Measurements from ENCODE around the gene SETDB1.

The SETDB1 gene

GRCh38 chr1:150944856-150945255, 18.7 kb downstream of the SETDB1 start:
- DNase-seq, result no peak

- no peak for DNase-seq
These were observed 28.5 kb downstream of the SETDB1 start for GRCh38 chr1:150954708-150955107.

DNA sequence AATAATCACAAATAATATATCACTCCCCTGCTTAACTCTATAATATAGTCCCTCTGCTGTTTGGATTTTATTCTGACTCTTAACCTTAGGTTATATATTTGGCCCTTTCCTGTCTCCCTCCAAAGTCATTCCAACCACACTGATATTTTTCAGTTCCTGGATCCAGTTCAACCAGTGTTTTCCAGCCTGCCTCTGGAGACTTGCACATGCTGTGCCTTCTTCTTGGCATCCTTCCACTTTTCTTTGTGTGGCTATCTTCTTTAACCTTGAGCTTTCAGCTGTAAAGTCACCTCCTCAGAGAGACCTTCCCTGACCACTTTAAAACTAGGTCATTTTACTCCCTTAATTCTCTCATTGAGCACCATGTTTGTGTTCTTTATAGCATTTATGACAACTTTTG, 29.1 kb downstream of the SETDB1 start:
- DNase-seq, result no peak

DNA sequence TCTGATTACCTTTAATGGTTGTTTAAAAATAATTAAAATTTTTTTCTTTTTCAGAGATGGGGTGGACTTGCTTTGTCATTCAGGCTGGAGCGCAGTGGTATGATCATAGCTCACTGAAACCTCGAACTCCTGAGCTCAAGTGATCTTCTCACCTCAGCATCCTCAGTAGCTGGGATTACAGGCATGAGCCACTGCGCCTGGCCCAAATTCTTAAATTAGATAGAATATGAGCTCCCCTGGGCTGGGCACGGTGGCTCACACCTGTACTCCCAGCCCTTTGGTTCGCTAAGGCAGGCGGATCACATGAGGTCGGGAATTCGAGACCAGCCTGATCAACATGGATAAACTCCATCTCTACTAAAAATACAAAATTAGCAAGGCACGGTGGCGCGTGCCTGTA, 31.5 kb downstream of the SETDB1 start:
- no peak for DNase-seq

DNA sequence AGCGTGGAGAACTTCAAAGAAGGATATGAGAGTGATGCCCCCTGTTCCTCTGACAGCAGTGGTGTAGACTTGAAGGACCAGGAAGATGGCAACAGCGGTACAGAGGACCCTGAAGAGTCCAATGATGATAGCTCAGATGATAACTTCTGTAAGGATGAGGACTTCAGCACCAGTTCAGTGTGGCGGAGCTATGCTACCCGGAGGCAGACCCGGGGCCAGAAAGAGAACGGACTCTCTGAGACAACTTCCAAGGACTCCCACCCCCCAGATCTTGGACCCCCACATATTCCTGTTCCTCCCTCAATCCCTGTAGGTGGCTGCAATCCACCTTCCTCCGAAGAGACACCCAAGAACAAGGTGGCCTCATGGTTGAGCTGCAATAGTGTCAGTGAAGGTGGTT, 34.5 kb downstream of the SETDB1 start:
- DNase-seq, result no peak

DNA sequence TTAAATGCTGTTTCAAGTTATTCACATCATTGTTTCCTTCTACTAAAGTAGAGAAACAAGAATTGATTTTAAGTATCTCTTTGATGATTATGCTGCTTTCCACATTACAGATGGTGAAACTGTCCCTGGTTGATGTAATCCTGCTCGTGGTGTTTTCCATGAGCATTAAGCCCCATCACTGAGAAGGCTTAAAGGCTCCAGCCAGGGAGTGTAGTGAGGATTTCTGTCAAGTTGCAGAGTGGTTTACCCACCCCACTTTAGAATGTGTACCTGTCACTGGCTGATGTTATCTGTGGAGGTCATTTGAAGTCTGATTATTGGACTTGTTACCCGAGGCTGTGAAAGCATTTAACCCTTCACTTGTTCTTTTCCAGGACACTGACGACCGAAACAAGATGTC, 35.6 kb downstream of the SETDB1 start:
- DNase-seq, result no peak

GRCh38 chr1:150963321-150964163, 37.4 kb downstream of the SETDB1 start:
- DNase-seq, result no peak

GRCh38 chr1:150964164-150964489, 38.0 kb downstream of the SETDB1 start:
- DNase-seq, result no peak

- no peak for DNase-seq
These were observed 39.4 kb downstream of the SETDB1 start for GRCh38 chr1:150965605-150966004.

DNA sequence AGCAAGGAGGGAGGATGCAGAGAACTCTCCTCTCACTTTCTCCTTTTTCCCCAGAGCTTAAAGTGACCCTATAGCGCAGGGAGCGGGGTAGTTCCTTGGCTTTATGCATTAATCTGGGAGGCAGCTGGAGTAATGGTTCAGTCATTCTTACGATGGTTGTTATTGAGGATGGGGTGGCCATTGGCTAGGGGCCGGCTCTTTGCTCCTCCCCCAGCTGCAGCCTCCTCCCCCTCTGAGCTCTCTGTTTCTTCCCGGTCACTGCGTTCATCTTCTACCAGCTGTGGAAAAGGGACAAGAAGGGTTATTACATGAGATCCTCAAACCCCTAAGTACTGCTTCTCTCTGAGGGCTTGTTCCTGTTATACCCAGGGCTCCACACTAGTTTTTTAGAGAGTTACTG, 39.8 kb downstream of the SETDB1 start:
- DNase-seq, result no peak

- DNase-seq, result no peak
These were observed 41.8 kb downstream of the SETDB1 start for GRCh38 chr1:150967936-150968335.

DNA sequence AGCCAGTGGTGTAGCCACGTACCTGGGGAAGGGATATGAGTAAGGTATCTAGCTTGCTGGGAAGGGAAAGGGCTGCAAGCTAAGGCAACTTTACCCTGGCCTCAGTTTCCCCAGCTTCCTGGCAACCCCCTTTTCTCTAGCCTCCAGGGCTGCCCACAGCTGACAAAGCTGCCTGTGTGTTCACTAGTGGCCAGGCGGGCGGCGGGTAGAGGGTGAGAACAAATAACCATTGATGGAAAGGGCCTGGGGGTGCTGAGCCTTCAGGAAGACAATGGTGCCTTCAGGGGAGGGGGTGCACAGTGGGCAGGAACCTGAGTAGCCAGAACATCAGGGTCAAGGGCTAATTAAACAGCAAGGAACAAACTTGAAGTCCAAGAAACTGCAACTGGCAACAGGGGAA, 42.3 kb downstream of the SETDB1 start:
- DNase-seq, result no peak

DNA sequence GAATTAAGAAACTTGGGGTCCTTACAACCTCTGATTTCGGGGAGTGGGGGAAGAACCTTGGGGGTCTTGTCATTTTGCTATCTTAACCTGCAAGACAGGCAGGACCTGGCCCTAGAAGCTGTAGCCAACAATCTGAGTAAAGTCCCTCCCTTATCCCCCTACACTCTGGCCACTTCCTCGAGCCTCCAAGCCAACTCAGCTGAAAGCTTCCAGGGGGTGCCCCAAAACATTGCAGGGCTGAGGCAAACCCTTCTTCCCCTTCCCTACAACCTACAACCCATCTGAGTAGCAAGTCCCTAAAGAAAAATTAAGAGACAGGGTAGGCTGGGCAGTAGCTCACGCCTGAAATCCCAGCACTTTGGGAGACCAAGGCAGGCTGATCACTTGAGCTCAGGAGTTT, 43.5 kb downstream of the SETDB1 start:
- no peak for DNase-seq

GRCh38 chr1:150970808-150971582, 44.8 kb downstream of the SETDB1 start:
- no peak for DNase-seq

DNA sequence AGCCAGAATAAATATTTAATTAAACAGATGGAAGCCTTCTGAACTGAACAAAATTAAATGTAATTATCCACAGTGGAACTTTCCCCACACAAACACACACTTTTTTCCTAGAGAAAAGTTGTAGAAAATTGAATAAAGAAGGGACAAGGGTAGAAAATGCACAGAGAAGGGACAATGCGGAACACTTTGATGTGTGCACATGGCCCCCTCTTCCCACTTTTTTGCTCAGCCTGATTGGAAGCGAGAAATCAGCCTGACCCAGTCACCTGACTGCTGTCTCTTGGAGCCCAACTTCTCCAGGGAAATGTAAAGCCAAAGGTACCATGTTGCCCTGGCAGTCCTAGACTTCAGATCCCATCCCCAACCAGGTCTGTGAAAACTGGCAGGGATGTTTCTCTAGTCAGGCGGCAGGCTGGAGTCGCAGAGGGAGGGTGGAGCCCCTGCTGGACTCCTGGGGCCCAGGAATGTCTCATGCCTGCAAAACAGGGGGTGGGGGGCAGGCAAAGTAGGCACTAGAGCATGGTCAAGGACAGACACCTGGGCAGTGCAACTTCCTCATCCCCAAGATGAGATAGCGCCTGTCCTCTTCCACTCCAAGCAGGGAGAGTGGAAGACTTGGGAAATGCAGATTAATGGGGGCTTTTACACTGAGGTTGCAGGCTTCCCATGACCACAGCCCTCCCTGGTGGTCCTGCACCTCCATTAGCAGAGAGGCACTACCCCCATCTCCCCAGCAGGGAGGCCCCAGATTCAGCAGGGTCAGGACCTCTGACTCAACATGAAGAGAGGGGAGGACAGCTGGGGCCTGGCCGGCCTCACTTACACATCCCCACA, 45.6 kb downstream of the SETDB1 start:
- no peak for DNase-seq

- no peak for DNase-seq
These were observed 46.3 kb downstream of the SETDB1 start for GRCh38 chr1:150972417-150972940.

DNA sequence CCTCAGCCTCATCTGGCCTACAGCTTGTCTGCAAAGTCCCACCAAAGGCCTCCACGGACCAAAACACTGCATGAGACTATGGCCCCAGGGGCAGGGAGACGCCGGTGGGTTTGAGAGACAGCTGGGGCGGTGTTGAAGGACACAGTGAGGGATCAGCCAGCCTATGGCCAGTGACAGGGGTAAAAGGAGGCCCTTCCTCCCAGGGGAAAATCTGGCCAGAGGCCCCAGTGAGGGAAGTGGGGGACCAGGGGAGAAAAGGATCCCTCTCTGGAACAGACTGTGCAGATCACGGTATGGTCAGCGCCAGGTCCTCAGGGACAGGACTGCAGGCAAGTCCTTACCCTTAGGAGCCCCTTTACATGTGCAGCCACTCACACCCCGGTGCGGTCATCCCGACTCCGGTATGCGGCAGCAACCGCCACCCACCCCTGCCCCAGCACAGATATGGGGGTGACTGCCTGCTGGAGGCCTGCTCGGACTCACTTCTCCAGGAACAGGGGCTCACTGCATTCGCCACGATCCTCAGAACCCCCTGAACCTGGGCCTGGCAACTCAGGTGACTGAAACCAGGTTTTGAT, 47.2 kb downstream of the SETDB1 start:
- DNase-seq, result peak; percentile 31

DNA sequence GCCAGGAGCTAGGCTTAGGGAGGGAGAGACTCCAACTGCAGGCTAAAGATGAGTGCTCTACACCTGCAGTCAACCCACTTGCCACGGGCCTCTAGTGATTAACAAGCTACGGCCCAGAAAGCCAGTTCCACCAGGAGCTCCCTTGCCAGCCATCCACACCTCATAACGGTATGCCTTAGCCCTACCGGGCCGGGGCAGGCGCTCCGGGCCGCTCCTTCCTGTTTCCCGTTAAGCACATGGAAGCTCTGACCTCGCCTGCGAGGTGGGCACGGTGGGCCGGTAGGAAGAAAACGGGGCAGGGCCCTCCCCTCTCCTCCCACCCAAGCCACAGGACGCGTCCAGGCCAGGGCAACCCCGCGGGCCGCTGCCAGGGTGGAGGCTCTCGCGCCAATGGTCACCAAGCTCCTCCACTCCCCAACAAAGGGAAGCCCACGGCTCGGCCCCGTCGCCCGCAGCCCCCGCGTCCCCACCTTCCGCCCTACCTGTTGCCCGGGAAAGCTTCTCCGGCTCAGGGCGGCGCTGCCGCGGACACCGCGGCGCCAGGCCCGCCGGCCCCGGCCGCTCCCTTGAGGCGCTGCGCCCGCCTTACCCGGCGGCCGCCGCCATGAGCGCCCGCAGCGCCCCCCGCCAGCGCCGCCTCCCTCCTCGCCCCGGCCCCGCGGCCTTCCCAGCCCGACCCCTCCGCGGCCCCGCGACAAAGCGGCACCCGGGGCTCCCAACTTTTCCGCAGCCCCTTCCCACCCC, 47.8 kb downstream of the SETDB1 start:
- peak; percentile 57 for DNase-seq

GRCh38 chr1:150974580-150975478, 48.7 kb downstream of the SETDB1 start, which contains the start of gene CERS2:
TSS of gene CERS2 (minus strand) at chr1:150974835. CDS start at chr1:150969090, 5,745 bp downstream.
- DNase-seq, result peak; percentile 74

DNA sequence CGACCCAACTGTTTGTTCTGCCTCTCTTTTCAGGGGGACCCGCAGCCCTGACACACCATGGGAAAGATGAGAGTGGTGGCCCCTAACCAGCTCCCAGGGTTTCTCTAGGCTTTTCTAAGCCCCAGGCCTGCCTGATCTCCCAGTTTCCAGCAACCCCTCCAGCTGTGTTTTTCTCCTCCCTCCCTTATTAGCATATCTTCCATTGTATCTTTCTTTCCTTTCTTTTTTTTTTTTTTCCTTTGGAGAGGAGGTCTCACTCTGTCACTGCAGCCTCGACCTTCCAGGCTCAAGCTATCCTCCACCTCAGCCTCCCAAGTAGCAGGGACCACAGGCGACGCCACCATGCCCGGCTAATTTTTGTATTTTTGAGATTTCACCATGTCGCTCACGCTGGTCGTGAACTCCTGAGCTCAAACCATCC, 50.2 kb downstream of the SETDB1 start:
- DNase-seq, result no peak
